HG02610 (cell line): ENCODE results near the gene RAD51B.
"Not testable (repeated sequence)": the region's sequence is repeated elsewhere in the genome, so short reads cannot be mapped to it uniquely, and the experiment has no call there.

Source experiments
- ATAC-seq: cut with Tn5 transposase; IDR thresholded peaks from one replicate; pipeline ENCODE4 v1.9.1; 2021; ENCODE audit warnings: mild to moderate bottlenecking, moderate library complexity; ENCODE audit not compliant: unreplicated experiment

RAD51B gene

GRCh38 chr14:68285421-68286179 lies 466.0 kb downstream of the RAD51B start:
- ATAC-seq, result peak; percentile 30

DNA sequence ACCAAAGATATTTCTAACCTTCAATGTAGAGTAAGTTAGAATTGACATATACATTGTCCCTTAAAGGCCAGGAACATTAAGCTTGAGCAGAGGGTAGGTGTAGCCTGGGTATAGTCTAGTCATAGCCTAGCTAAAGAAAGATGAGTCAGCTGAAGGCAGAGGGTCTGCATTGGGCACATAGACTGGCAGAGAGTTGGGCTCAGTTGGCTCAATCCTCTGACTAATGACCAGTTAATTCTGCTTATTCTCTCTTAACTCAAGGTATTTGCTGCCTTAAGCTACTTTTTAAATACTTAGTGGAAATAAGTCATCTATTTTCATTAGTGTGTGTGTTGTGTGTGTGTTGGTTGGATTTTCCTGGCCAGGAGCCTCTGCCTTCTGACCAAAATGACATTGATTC lies 467.1 kb downstream of the RAD51B start:
- ATAC-seq, result no peak

- not testable (repeated sequence) for ATAC-seq
Measured at GRCh38 chr14:68289452-68289851, 469.9 kb downstream of the RAD51B start.

- ATAC-seq, result no peak
Measured at GRCh38 chr14:68291820-68292219, 472.2 kb downstream of the RAD51B start.

DNA sequence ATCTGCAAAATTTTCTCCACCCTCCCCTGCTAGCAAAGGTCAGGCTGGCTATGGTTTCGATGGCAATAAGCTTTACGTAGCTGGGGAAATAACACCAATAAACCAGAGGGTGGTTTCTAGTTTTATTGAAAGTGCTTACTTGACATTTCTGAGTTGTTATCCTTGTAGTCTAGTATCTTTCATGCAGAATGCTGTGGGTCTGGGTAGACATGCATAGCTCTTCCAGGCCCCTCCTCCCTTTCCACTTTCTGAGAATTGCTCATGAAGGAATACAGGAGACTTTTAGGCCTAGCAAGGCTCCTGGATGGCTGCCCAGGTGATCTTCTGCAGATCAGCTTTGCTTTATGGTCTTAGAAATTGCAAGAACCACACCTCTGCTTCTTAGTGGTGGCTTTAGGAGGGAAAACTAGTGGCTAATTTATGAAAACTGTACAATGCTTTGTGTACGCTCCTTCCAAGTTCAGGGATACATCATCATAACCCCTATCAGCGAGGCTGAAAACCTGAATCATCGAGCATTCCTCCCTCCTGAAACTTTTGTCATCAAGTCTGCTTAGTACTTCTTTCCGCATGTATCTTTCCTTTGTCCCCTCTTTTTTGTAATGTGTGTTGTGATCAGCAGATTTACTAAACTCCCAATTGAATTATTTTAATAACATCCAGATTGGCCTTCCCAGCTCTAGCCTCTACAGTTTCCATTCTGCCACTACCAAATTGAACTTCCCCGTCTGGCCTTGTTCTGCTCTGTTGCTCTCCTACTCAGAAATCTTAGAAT lies 473.0 kb downstream of the RAD51B start:
- ATAC-seq, result no peak

DNA sequence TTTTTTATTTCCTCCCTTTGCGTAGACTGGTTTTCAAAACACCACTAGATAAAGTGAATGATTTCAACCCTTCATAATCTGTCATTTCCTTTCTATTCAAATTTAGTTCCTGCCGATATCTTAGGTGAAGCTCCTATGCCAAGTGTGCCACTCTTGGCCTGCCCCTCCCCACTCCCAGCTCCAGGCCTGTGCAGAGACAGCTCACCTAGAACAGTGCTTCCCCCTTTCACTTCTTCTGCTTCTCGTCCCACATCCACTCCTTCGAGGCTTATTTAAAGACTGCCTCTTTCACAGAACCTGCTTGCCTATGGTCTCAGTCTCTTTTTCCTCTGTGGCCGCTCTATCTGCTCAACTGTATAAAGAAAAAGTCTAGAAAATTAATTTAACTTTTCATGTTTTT lies 473.8 kb downstream of the RAD51B start:
- ATAC-seq, result peak; percentile 40

DNA sequence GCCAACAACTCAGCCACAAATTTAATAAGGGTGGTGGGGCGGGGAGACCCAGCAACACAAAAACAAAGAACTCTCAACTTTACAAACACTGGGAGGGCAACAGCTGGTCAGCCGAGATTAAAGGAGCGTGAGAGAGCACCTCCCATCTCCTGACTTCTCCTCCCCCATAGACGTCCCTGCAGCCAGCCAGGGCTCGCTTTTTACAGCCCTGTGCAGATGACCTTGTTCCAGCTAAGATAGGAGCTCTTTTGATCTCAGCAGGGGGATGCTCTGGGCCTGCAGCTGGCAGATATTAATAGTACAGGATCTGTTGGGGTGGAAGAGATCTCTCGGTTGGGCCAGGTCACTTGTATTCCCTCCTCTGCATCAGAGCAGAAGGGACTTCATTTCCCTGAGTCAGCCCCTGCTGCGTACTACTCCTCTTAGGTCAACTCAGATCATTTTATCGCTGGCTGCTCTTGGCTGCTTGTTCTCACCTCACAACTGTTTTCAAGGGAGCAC lies 475.8 kb downstream of the RAD51B start:
- no peak for ATAC-seq

DNA sequence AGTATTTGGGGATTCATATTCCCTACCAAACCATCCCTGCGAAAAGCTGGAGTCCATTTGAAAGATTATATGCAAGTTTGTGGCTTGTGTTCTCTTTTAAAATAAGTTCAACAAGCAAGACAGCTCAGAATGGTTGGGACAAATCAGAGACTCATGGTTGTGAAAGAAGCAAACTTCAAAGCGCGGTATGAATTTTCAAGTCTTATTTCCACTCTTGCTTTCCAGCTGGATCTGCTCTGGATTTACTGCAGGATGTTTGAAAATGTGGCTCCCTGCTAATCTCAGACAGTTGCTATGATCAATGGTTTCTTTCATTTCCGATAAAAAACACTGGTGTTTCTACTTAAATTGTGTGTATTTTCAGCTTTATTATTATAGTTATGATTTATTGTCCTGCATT lies 477.5 kb downstream of the RAD51B start:
- ATAC-seq, result no peak

DNA sequence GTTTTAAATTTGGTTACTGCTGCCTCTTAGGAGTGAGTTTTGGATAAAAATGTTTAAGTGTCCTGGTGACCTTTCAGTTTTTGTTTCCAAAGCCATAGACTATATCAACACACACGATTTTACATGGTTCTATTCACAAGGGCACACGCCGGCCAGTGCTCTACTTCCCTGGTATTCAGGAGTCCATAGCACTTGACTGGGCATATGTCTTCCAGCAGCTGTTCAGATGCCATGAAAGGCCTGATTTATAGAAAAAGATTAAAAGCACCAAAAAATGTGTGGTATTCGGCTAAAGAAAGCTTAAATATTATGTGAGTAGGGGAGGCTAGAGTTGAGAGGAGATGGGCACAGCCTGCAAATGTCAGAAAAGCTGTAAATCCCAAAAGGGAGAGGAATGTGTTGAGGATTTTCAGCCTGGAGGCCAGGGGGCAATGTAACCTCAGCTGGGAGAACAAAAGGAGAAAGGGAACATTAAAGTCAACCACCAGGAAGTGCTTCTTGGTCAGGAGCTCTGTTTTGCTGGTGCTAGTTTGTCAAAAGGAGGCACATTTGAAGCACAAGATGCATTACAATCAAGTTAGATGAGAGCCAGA lies 478.4 kb downstream of the RAD51B start:
- ATAC-seq, result no peak

GRCh38 chr14:68300608-68301007 lies 481.0 kb downstream of the RAD51B start:
- ATAC-seq, result no peak

GRCh38 chr14:68301219-68301618 lies 481.6 kb downstream of the RAD51B start:
- no peak for ATAC-seq

GRCh38 chr14:68302938-68303337 lies 483.4 kb downstream of the RAD51B start:
- not testable (repeated sequence) for ATAC-seq

DNA sequence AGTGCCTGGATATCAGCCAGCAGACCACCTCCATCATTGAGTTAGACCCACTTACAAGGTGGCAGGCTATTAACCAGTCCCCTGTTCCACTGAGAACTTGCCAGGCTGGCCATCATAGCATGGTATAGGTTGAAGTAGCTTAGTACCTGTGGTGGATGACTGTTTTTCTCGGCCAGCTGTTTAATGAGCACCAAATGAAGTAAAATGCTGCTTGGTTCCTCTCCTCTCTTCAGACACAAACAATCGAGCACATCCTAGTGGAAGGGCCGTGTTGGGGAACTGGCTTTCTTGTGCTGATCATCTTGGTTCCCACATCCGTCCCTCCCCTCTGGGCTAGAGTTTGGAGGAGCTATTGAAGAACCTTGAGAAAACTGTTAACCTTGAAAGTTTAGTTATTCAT lies 486.2 kb downstream of the RAD51B start:
- ATAC-seq, result peak; percentile 46

GRCh38 chr14:68306265-68306933 lies 486.8 kb downstream of the RAD51B start:
- ATAC-seq, result peak; percentile 77

DNA sequence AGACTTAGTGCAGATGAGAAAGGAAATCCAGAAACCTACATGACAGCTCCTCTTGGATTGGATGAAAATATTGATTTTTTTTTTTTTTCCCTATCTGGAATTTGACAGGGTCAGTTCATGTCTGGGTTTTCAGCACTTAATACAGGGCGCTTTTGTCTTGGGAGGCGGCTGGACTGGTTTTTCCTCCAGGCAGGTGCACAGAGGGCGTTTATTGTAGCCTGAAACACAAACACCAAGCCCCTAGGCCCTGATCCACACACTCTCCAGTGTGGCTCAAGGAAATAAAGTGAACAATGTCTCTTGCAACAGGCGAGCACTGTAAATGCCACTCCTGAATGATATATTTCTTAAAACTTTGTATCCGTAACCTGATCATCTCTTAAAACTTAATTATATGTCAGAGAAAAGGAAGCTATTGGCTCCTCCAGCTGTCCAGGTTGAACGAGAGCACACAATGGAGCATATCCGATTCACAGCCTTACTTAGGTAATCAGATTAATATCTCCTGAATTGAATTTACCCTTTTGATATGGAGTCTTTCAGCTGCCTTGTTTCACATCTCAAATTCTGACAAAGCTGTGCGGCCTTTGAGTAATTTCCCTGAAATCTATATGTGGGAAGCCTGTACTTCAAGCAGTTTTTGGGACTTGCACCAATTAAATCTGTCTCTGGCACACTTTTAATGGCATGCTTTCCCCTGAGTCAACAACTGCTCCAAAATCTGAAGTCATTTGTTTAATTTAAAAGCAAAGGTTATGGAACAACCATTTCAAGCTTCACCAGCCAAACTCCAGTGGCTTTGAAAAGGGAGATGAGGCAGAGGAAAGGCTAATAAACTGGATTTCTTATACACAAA lies 487.6 kb downstream of the RAD51B start:
- ATAC-seq, result no peak

DNA sequence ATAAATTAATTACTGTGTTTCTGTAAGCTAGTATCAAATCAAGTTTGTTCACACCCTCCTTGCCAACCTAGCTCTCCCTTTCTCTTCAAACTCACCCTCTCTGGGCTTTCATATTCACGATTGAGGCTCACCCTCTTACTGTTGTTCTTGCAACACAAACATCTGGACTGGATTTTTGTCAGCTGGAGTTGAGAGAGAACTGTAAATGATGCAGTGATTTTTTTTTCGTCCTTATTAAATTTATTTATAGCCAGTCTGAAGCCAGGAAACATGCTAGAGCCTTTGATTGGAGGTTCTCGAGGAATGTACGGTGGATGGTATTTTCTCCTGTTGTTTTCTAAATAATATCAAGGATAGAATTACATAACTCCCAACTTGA lies 488.2 kb downstream of the RAD51B start:
- ATAC-seq, result no peak

- ATAC-seq, result no peak
Measured at GRCh38 chr14:68308726-68309520, 489.3 kb downstream of the RAD51B start.

DNA sequence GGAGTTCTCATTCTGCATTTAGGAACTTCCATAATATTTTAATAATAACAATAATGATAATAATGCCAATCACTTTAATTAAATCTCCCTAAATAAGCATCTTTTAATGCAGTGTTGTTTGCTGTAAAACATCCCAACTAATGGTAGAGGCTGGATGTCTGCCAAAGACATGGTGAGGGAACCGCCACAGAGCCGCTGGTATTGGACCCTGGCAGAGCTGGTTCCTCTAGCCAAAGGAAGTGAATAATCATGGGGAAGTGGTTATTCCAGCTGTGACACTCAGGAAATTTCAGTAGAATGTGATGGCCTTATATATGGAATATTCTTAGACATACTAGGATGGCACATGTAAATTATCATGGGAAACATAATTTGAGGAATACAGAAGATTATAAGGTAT lies 490.0 kb downstream of the RAD51B start:
- no peak for ATAC-seq

DNA sequence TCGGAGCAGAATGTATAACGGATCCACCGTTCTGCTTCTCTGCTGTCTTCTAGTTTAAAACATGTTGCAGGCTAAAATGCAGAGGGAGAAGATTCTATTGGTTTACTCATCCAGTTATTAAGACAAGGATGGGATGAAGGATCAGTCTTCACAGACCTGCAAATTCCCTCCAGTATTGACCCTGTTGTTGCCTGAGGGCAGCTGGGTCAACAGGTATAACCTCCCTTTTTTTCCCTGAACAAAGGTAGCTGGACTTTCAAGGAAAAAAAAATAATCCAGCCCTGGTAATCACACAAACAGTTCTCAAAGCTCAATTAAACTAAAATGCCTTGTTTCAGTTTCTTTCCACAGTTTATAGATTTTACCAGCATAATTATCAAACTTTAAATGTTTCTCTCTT lies 492.7 kb downstream of the RAD51B start:
- ATAC-seq, result no peak
